WERI-Rb-1 (cell line): ENCODE results near the gene TCF7.

Experiments used
- DNase-seq: peaks from one replicate; pipeline ENCODE4 v3.0.0-alpha.2; 2020
- H3K27ac ChIP-seq: fragments of 250-450 bp; sonication (Bioruptor Pico); 2 replicates; pipeline ENCODE4 v1.5.1; 2020; ENCODE audit warnings: mild to moderate bottlenecking, moderate library complexity
- H3K27me3 ChIP-seq: fragments of 250-450 bp; sonication (Bioruptor Pico); 2 replicates; pipeline ENCODE4 v1.5.1; 2021; ENCODE audit warnings: mild to moderate bottlenecking, low read depth, moderate library complexity; ENCODE audit not compliant: insufficient read depth, severe bottlenecking
- H3K36me3 ChIP-seq: fragments of 250-450 bp; sonication (Bioruptor Pico); 2 replicates; pipeline ENCODE4 v1.5.1; 2020; ENCODE audit warnings: mild to moderate bottlenecking, moderate library complexity
- H3K4me3 ChIP-seq: 2 replicates; pipeline ENCODE4 v1.5.1; 2011; ENCODE audit warnings: low read depth, mild to moderate bottlenecking, control low read depth, low read length
- H3K9me3 ChIP-seq: fragments of 250-450 bp; sonication (Bioruptor Pico); 2 replicates; pipeline ENCODE4 v1.5.1; 2021; ENCODE audit warnings: mild to moderate bottlenecking, moderate library complexity; ENCODE audit not compliant: severe bottlenecking
- CTCF ChIP-seq: IDR thresholded peaks from 2 replicates; pipeline ENCODE4 v1.5.1; 2011; ENCODE audit warnings: low read depth, mild to moderate bottlenecking, control low read depth, inconsistent platforms, low read length

TCF7 gene

DNA sequence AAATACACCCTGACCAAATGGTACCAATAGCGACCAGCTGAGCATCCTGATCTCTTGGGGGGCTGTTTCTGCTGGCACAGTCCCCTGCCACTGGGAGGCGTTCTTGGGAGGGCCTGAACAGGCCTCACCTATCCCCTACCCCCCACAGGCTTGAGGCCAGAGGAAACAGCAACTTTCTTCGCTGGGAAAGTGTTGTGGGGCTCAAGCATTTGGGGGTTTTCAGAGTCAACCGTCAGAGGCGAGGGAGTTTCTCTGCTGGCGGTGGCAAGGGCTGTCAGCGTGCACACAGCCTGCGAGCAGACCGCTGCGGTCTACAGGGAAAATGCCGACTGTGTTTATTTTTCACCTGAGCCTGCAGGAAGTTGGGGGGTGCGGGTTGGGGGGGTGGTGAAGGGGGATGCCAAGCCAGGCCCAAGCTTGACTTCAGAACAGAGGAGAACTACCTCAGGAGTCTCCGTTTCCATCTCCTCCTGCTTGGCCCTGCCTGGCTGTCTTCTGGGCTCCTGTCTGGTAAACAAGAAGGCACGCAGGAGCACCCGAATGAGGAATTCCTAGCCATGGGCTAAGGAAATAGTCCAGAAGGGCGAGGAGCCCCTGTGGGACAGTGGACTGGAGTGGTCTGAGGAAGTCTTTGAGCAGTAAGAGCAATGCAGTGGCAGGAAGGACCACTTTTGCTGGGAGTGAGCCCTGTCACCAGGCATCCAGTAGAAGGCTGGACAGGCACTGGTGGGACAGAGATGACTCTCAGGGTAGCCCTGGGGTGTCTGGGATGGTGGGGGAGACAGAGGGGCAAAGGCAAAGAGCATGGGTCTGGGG, 18.1 kb downstream of the TCF7 start:
- no peak; the same call in 1 of the 2 replicates for TF ChIP-seq CTCF
- no peaks in the 10 kb centered on the region for H3K27me3 ChIP-seq
- H3K36me3 ChIP-seq: peaks cover 25% of the 10 kb centered on the region
- no peak overlapping the region for H3K27ac ChIP-seq
- H3K4me3 ChIP-seq: no peak overlapping the region
- DNase-seq: no peak
- no peaks in the 10 kb centered on the region for H3K9me3 ChIP-seq

DNA sequence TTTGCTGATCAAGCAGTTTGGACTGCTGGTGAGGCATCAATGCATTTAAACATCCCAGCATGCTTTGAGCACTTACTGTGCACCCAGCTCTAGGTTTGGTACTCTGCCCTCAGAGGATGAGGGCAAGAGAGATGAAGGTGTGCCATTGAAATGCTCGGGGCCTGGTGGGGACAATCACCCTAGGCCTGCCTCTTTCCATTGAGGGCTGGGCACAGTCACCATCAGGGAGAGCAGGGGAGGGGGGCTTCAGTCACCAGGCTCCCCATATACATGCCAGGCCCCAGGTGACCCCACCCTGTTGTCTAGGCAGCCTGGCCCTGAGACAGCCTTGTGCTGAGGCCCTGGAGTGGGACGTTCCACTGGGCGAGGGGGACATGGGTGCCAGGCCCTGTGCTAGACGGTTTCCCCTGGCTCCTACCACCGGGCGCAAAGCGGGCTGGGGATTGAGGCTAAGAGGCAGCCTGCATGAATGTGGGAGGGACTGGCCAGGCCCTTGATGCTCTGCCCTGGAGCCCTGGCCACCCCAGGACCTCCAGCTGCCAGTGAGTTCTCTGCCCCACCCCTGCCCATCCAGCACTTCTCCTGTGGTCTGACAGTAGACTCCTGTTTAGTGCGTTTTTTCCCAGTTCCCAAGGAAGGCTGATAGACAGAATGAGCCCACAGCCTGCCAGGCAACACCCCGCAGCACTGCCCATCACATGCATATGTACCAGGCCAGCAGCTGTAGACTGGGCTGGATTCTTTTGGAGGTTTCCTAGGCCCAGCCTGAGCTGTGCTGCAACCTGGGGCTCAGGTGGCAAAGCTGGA, 18.9 kb downstream of the TCF7 start:
- DNase-seq: no peak
- Histone ChIP-seq H3K27ac (no peak overlapping the region), H3K27me3 (no peaks in the 10 kb centered on the region), H3K4me3 (no peak overlapping the region), H3K36me3 (peaks cover 25% of the 10 kb centered on the region), H3K9me3 (no peaks in the 10 kb centered on the region)
- TF ChIP-seq CTCF: no peak

GRCh38 chr5:134133995-134134541, 19.6 kb downstream of the TCF7 start:
- Histone ChIP-seq H3K36me3 (peaks cover 22% of the 10 kb centered on the region), H3K27me3 (no peaks in the 10 kb centered on the region), H3K9me3 (no peaks in the 10 kb centered on the region), H3K4me3 (no peak overlapping the region), H3K27ac (no peak overlapping the region)
- TF ChIP-seq CTCF: no peak
- DNase-seq: no peak

- Histone ChIP-seq H3K36me3 (peaks cover 23% of the 10 kb centered on the region), H3K27me3 (no peaks in the 10 kb centered on the region), H3K9me3 (no peaks in the 10 kb centered on the region), H3K4me3 (no peak overlapping the region), H3K27ac (no peak overlapping the region)
- no peak for TF ChIP-seq CTCF
- DNase-seq: no peak
These were observed 20.7 kb downstream of the TCF7 start for GRCh38 chr5:134135091-134135655.

- Histone ChIP-seq H3K9me3 (no peaks in the 10 kb centered on the region), H3K36me3 (peaks cover 31% of the 10 kb centered on the region), H3K27ac (no peak overlapping the region), H3K27me3 (no peaks in the 10 kb centered on the region), H3K4me3 (no peak overlapping the region)
- no peak for DNase-seq
- no peak for TF ChIP-seq CTCF
These were observed 21.7 kb downstream of the TCF7 start for GRCh38 chr5:134136221-134136631.
